Natural killer cell (primary cell): ENCODE data around the gene VSNL1. TPM values are rescaled to one million over a fixed set of nuclear protein-coding genes. Genes with fewer than 3 reads are reported as not detected.

Source experiments
- ATAC-seq, 3 donors: fragments of 150-1000 bp in 2 of 3; fragments of 200-7000 bp in 1 of 3; cut with Tn5 transposase; 1 replicate in 1 of 3; 2 replicates in 2 of 3; pipeline ENCODE4 v1.10.0; 2021; ENCODE audit warnings: mild to moderate bottlenecking in 2 of 3, moderate library complexity in 2 of 3
- DNase-seq, 2 donors: peaks; one replicate each; pipeline versions ENCODE4 v3.0.0 to v3.0.0-alpha.2; 2013 to 2021; ENCODE audit warnings: mixed read lengths in 1 of 2
- H3K27ac ChIP-seq: one replicate; pipeline ENCODE4 v1.5.1; 2013; ENCODE audit warnings: mild to moderate bottlenecking, low read length
- H3K27me3 ChIP-seq: one replicate; pipeline ENCODE4 v1.6.1; 2013; ENCODE audit warnings: low read length; ENCODE audit not compliant: control insufficient read depth, insufficient read depth
- H3K36me3 ChIP-seq: one replicate; pipeline ENCODE4 v1.6.1; 2013; ENCODE audit warnings: low read length; ENCODE audit not compliant: control insufficient read depth, insufficient read depth
- H3K4me1 ChIP-seq: one replicate; pipeline ENCODE4 v1.6.1; 2013; ENCODE audit warnings: low read length; ENCODE audit not compliant: control insufficient read depth, insufficient read depth
- H3K4me3 ChIP-seq: one replicate; pipeline ENCODE4 v1.5.1; 2013; ENCODE audit warnings: low read length
- H3K9me3 ChIP-seq: one replicate; pipeline ENCODE4 v1.6.1; 2013; ENCODE audit warnings: low read length; ENCODE audit not compliant: control insufficient read depth, insufficient read depth
- H3K27ac Mint-ChIP-seq, 2 donors: one replicate each; pipeline ENCODE4 v1.8.0; 2022; ENCODE audit warnings: mild to moderate bottlenecking in 2 of 2, mixed read lengths in 2 of 2, moderate library complexity in 1 of 2
- H3K27me3 Mint-ChIP-seq, 2 donors: one replicate each; pipeline ENCODE4 v1.8.0; 2022; ENCODE audit warnings: low read depth in 2 of 2, mixed read lengths in 2 of 2
- H3K36me3 Mint-ChIP-seq: one replicate; pipeline ENCODE4 v1.8.0; 2022; ENCODE audit warnings: mixed read lengths
- H3K4me1 Mint-ChIP-seq, 2 donors: one replicate each; pipeline ENCODE4 v1.8.0; 2022; ENCODE audit warnings: mixed read lengths in 2 of 2
- H3K4me3 Mint-ChIP-seq: one replicate; pipeline ENCODE4 v1.8.0; 2022; ENCODE audit warnings: mild to moderate bottlenecking, moderate library complexity, mixed read lengths
- H3K9me3 Mint-ChIP-seq, 2 donors: one replicate each; pipeline ENCODE4 v1.8.0; 2022; ENCODE audit warnings: mixed read lengths in 2 of 2
- CTCF ChIP-seq: fragments of 200-600 bp; IDR thresholded peaks from one replicate; pipeline ENCODE4 v1.8.0; 2022; ENCODE audit warnings: antibody characterized with exemption
- WGBS: methylation state at CpG from one replicate; pipeline ENCODE4 v1.1.7; 2013; ENCODE audit warnings: missing lambda C conversion rate; ENCODE audit not compliant: insufficient coverage; 5-methylcytosine and 5-hydroxymethylcytosine counted together
- intact Hi-C: fragments of 100-400 bp; cut with micrococcal nuclease; formaldehyde crosslinking; loops from one replicate; pipeline ENCODE4 v1.14.2; 2022
- total RNA-seq, 4 donors: library from RNA; stranded (reverse); fragments of 120-200 nt in 1 of 4; gene quantifications; one replicate each; pipeline versions ENCODE4 v1.2.3 to v1.2.4, GENCODE V29; 2013 to 2022

Gene VSNL1
- total RNA-seq, 3 donors from 2014 or later (not counting 1 experiment from before 2014, with no cell fraction given), result not detected

GRCh38 chr2:17646081-17646554, 105.6 kb downstream of the VSNL1 start:
- no peak overlapping the region for H3K4me3 Mint-ChIP-seq
- Histone ChIP-seq H3K27me3 (no peaks in the 10 kb centered on the region), H3K27ac (no peak overlapping the region), H3K36me3 (no peaks in the 10 kb centered on the region), H3K4me1 (no peaks in the 10 kb centered on the region), H3K4me3 (no peak overlapping the region), H3K9me3 (no peaks in the 10 kb centered on the region)
- no peaks in the 10 kb centered on the region for H3K4me1 Mint-ChIP-seq
- peak; percentile 90 for TF ChIP-seq CTCF
- WGBS, result 2% methylated on average over 3 of the region's 3 CpGs
- no peak overlapping the region for H3K27ac Mint-ChIP-seq
- no peaks in the 10 kb centered on the region for H3K9me3 Mint-ChIP-seq
- DNase-seq, result peak in 1 of 2 donors; percentile 68
- no peaks in the 10 kb centered on the region for H3K27me3 Mint-ChIP-seq
- intact Hi-C loops, result loop anchor here (5.0 kb wide), 1 partner anchor 731 kb away; no protein-coding TSS in a partner anchor
- ATAC-seq, result peak; percentile 66 to 81 (median 79)
- H3K36me3 Mint-ChIP-seq, result no peaks in the 10 kb centered on the region

GRCh38 chr2:17646838-17647701, 106.6 kb downstream of the VSNL1 start:
- H3K36me3 Mint-ChIP-seq, result no peaks in the 10 kb centered on the region
- no peak for TF ChIP-seq CTCF
- WGBS, result 94% methylated on average over 5 of the region's 5 CpGs
- no peak for DNase-seq
- no peaks in the 10 kb centered on the region for H3K4me1 Mint-ChIP-seq
- Histone ChIP-seq H3K4me3 (no peak overlapping the region), H3K27me3 (no peaks in the 10 kb centered on the region), H3K36me3 (no peaks in the 10 kb centered on the region), H3K27ac (no peak overlapping the region), H3K4me1 (no peaks in the 10 kb centered on the region), H3K9me3 (no peaks in the 10 kb centered on the region)
- H3K27me3 Mint-ChIP-seq, result no peaks in the 10 kb centered on the region
- H3K9me3 Mint-ChIP-seq, result no peaks in the 10 kb centered on the region
- H3K4me3 Mint-ChIP-seq, result no peak overlapping the region
- ATAC-seq, result no peak
- H3K27ac Mint-ChIP-seq, result no peak overlapping the region
- intact Hi-C loops, result loop anchor here (5.0 kb wide), 1 partner anchor 730 kb away; no protein-coding TSS in a partner anchor

GRCh38 chr2:17648581-17648980, 108.1 kb downstream of the VSNL1 start:
- no peaks in the 10 kb centered on the region for H3K9me3 Mint-ChIP-seq
- ATAC-seq (no peak), DNase-seq (no peak)
- Histone ChIP-seq H3K4me1 (no peaks in the 10 kb centered on the region), H3K27me3 (no peaks in the 10 kb centered on the region), H3K27ac (no peak overlapping the region), H3K4me3 (no peak overlapping the region), H3K9me3 (no peaks in the 10 kb centered on the region), H3K36me3 (no peaks in the 10 kb centered on the region)
- H3K27ac Mint-ChIP-seq, result no peak overlapping the region
- no peaks in the 10 kb centered on the region for H3K4me1 Mint-ChIP-seq
- no peaks in the 10 kb centered on the region for H3K27me3 Mint-ChIP-seq
- H3K36me3 Mint-ChIP-seq, result no peaks in the 10 kb centered on the region
- WGBS, result 56% methylated on average over 1 of the region's 1 CpG
- TF ChIP-seq CTCF, result no peak
- H3K4me3 Mint-ChIP-seq, result no peak overlapping the region
- intact Hi-C loops, result loop anchor here (5.0 kb wide), 1 partner anchor 729 kb away; no protein-coding TSS in a partner anchor
